ENCODE measurements around the gene CDC42BPA. TPM values are rescaled to one million over a fixed set of nuclear protein-coding genes. Genes with fewer than 3 reads are reported as not detected.
"Not testable (repeated sequence)": the region's sequence is repeated elsewhere in the genome, so short reads cannot be mapped to it uniquely, and the experiment has no call there.

Gene CDC42BPA
- polyA plus RNA-seq, 6 donors from 2014 or later = 0.03 to 0.74 (median 0.48) TPM; not detected in 2

DNA sequence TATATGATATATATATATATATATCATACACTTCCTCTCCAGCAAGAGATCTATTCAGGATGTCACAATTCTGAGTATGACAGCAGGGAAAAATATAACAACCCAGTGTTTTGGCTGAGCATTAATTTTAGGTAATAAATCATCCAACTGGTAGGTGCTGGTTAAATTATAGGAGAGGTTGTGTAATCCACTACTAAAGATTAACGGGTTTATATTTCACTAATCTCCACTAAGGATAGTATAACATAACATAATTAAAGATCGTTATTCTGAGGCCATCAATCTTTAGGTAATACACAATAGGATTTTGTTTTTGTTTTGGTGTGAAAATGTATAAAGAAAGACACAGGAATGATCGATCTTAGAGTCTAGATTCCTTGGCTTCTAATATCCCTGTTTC lies 276.0 kb downstream of the CDC42BPA start:
- H3K4me3 Mint-ChIP-seq = no peak overlapping the region
- DNase-seq (no peak), ATAC-seq (ENCODE audit: low read depth in 2 of 2) (no peak)
- no peak overlapping the region for H3K27ac Mint-ChIP-seq
- no peaks in the 10 kb centered on the region for H3K4me1 Mint-ChIP-seq
- peaks cover 0 to 6% (median 0%) of the 10 kb centered on the region in 7 donors for H3K9me3 Mint-ChIP-seq
- H3K27me3 Mint-ChIP-seq = no peaks in the 10 kb centered on the region
- H3K36me3 Mint-ChIP-seq = peaks cover 0 to 3% of the 10 kb centered on the region in 2 donors

GRCh38 chr1:227038401-227038800 lies 279.9 kb downstream of the CDC42BPA start:
- H3K4me1 Mint-ChIP-seq = no peaks in the 10 kb centered on the region
- H3K36me3 Mint-ChIP-seq = peaks cover 0 to 3% of the 10 kb centered on the region in 2 donors
- no peaks in the 10 kb centered on the region for H3K27me3 Mint-ChIP-seq
- H3K9me3 Mint-ChIP-seq = peaks cover 0 to 6% (median 0%) of the 10 kb centered on the region in 7 donors
- ATAC-seq (ENCODE audit: low read depth in 2 of 2) = no peak
- H3K4me3 Mint-ChIP-seq = no peak overlapping the region
- no peak for DNase-seq
- H3K27ac Mint-ChIP-seq = no peak overlapping the region

- no peaks in the 10 kb centered on the region for H3K4me1 Mint-ChIP-seq
- DNase-seq (no peak), ATAC-seq (ENCODE audit: low read depth in 2 of 2) (no peak)
- H3K27ac Mint-ChIP-seq = peak overlapping the region in 1 of 6 donors; percentile 14
- H3K36me3 Mint-ChIP-seq = peaks cover 0 to 3% of the 10 kb centered on the region in 2 donors
- H3K27me3 Mint-ChIP-seq = no peaks in the 10 kb centered on the region
- H3K9me3 Mint-ChIP-seq = peaks cover 0 to 6% (median 0%) of the 10 kb centered on the region in 7 donors
- no peak overlapping the region for H3K4me3 Mint-ChIP-seq
These were observed 281.2 kb downstream of the CDC42BPA start for GRCh38 chr1:227037121-227037520.

DNA sequence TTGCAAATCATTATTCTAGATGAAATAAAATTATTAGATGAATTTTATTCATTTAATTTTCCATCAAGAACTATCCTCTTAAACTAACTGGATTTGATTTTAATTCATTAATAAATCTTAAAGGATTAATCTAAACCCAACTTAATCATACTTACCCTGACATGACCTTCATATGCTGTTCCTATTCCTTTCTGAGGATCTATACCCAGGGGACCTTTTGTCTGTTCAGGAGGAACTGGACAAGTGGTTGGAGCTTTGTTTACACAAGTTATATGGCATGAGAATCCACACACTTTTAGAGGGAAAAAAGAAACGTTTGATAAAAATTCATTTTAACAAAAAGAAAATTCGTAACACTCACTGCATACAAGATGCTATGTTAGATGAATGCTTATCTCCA lies 283.0 kb downstream of the CDC42BPA start:
- Mint-ChIP-seq H3K9me3 (peaks cover 0 to 6% (median 0%) of the 10 kb centered on the region in 7 donors), H3K4me1 (no peaks in the 10 kb centered on the region), H3K27ac (no peak overlapping the region), H3K27me3 (no peaks in the 10 kb centered on the region), H3K36me3 (peaks cover 0 to 3% of the 10 kb centered on the region in 2 donors), H3K4me3 (no peak overlapping the region)
- DNase-seq = no peak
- ATAC-seq (ENCODE audit: low read depth in 2 of 2) = no peak

DNA sequence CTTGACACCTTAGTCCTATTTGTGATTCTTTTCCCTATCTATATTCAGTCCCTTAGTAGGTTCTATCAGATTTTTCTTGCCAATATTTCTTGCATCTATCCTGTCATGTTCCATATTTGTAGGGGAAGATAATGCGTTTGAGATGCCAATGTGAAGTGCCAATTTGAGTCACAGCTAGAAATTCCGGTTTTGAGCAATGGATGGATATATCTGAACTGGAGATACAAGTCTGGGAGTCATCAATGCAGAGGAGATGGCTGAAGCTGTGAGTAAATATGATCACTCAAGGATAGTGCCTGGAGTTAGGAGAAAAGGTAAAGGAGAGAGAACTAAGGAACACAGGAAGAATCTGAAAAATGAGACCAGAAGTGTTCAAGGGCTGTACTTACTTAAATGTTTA lies 284.4 kb downstream of the CDC42BPA start:
- H3K4me1 Mint-ChIP-seq = no peaks in the 10 kb centered on the region
- peaks cover 0 to 3% of the 10 kb centered on the region in 2 donors for H3K36me3 Mint-ChIP-seq
- no peak overlapping the region for H3K4me3 Mint-ChIP-seq
- DNase-seq (no peak), ATAC-seq (ENCODE audit: low read depth in 2 of 2) (no peak)
- H3K27me3 Mint-ChIP-seq = no peaks in the 10 kb centered on the region
- peak overlapping the region in 1 of 6 donors; percentile 1 for H3K27ac Mint-ChIP-seq
- H3K9me3 Mint-ChIP-seq = peaks cover 0 to 6% (median 0%) of the 10 kb centered on the region in 7 donors

- Mint-ChIP-seq H3K4me1 (no peaks in the 10 kb centered on the region), H3K27me3 (peaks cover 0 to 2% (median 0%) of the 10 kb centered on the region in 3 donors), H3K36me3 (peaks cover 0 to 2% of the 10 kb centered on the region in 2 donors), H3K27ac (peak overlapping the region in 1 of 6 donors; percentile 18), H3K9me3 (peaks cover 0 to under 1% (median 0%) of the 10 kb centered on the region in 7 donors), H3K4me3 (no peak overlapping the region)
- DNase-seq = no peak
- no peak for ATAC-seq (ENCODE audit: low read depth in 2 of 2)
These were observed 285.9 kb downstream of the CDC42BPA start for GRCh38 chr1:227032396-227032795.

- Mint-ChIP-seq H3K36me3 (peaks cover 7 to 9% of the 10 kb centered on the region in 2 donors), H3K27me3 (peaks cover 0 to 11% (median 0%) of the 10 kb centered on the region in 3 donors), H3K9me3 (peaks cover 3 to 12% (median 7%) of the 10 kb centered on the region in 7 donors), H3K4me3 (no peak overlapping the region), H3K27ac (no peak overlapping the region), H3K4me1 (no peaks in the 10 kb centered on the region)
- DNase-seq (no peak), ATAC-seq (ENCODE audit: low read depth in 2 of 2) (no peak)
These were observed 301.3 kb downstream of the CDC42BPA start for GRCh38 chr1:227016990-227017389.

GRCh38 chr1:227010645-227011044 lies 307.6 kb downstream of the CDC42BPA start:
- Mint-ChIP-seq H3K4me1 (no peaks in the 10 kb centered on the region), H3K27me3 (no peaks in the 10 kb centered on the region), H3K27ac (peak overlapping the region in 1 of 6 donors; percentile 76), H3K9me3 (no peaks in the 10 kb centered on the region), H3K4me3 (no peak overlapping the region), H3K36me3 (no peaks in the 10 kb centered on the region)
- ATAC-seq (ENCODE audit: low read depth in 2 of 2) (no peak), DNase-seq (no peak)

DNA sequence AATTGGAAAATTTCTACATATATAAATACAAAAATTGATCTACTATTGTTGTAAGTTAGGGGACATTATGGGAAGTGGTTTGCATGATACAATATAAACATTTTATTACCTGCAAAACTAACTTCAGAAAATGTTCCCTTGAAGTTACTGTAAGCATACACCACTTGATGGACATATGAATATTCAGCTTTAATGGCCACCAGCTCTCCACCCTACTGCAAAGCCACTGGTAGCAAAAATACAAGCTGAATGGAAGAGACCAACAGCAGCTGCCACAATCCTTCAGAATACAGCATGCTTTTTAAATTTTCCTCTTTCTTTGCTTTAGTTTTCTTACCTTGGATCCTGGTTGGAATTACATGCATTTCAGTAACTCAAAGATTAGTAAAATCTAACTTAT lies 308.4 kb downstream of the CDC42BPA start:
- Mint-ChIP-seq H3K4me3 (no peak overlapping the region), H3K36me3 (no peaks in the 10 kb centered on the region), H3K9me3 (no peaks in the 10 kb centered on the region), H3K4me1 (no peaks in the 10 kb centered on the region), H3K27me3 (no peaks in the 10 kb centered on the region), H3K27ac (no peak overlapping the region)
- no peak for ATAC-seq (ENCODE audit: low read depth in 2 of 2)
- DNase-seq = no peak

- Mint-ChIP-seq H3K36me3 (no peaks in the 10 kb centered on the region), H3K9me3 (no peaks in the 10 kb centered on the region), H3K27me3 (no peaks in the 10 kb centered on the region), H3K4me3 (no peak overlapping the region), H3K4me1 (no peaks in the 10 kb centered on the region), H3K27ac (no peak overlapping the region)
- no peak for ATAC-seq (ENCODE audit: low read depth in 2 of 2)
- no peak for DNase-seq
These were observed 312.0 kb downstream of the CDC42BPA start for GRCh38 chr1:227006226-227006796.

GRCh38 chr1:227004796-227005195 lies 313.5 kb downstream of the CDC42BPA start:
- Mint-ChIP-seq H3K4me1 (no peaks in the 10 kb centered on the region), H3K4me3 (no peak overlapping the region), H3K27me3 (no peaks in the 10 kb centered on the region), H3K9me3 (peaks cover 0 to 5% (median 0%) of the 10 kb centered on the region in 7 donors), H3K27ac (peak overlapping the region in 1 of 6 donors; percentile 67), H3K36me3 (no peaks in the 10 kb centered on the region)
- ATAC-seq (ENCODE audit: low read depth in 2 of 2) = no peak
- DNase-seq = no peak

GRCh38 chr1:227003165-227003564 lies 315.1 kb downstream of the CDC42BPA start:
- no peak for DNase-seq
- H3K27me3 Mint-ChIP-seq = no peaks in the 10 kb centered on the region
- H3K4me3 Mint-ChIP-seq = peak overlapping the region in 1 of 8 donors; percentile 68
- no peak overlapping the region for H3K27ac Mint-ChIP-seq
- ATAC-seq (ENCODE audit: low read depth in 2 of 2) = no peak
- peaks cover 0 to 5% (median 0%) of the 10 kb centered on the region in 7 donors for H3K9me3 Mint-ChIP-seq
- H3K36me3 Mint-ChIP-seq = no peaks in the 10 kb centered on the region
- H3K4me1 Mint-ChIP-seq = no peaks in the 10 kb centered on the region

DNA sequence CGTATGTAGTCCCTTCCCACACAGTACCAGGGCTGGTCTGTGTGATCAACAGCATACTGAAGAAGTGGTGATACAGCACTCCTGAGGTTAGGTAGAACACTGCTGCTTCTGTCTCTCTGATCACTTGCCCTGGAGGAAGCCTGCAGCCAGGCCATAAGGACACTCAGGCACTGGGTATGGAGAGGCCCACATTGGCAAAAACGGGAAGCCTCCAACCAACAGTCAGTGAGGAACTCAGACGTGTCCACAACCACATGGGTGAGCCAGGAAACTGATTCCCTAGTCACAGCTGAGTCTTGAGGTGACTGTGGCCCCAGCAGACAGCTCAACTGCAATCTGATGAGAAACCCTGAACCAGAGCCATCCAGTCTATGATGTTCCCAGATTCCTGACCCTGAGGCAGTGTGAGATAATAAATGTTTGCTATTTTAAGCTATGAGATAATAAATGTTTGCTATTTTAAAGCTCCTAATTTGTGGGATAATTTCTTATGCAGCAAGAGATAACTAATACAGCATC lies 315.7 kb downstream of the CDC42BPA start:
- Mint-ChIP-seq H3K27ac (no peak overlapping the region), H3K9me3 (peaks cover 0 to 5% (median 0%) of the 10 kb centered on the region in 7 donors), H3K4me3 (no peak overlapping the region), H3K27me3 (peaks cover 0 to 3% (median 0%) of the 10 kb centered on the region in 3 donors), H3K36me3 (no peaks in the 10 kb centered on the region), H3K4me1 (no peaks in the 10 kb centered on the region)
- DNase-seq (no peak), ATAC-seq (ENCODE audit: low read depth in 2 of 2) (no peak)

GRCh38 chr1:226999579-226999978 lies 318.7 kb downstream of the CDC42BPA start:
- H3K4me1 Mint-ChIP-seq; DNase-seq; H3K27ac Mint-ChIP-seq; H3K27me3 Mint-ChIP-seq; H3K36me3 Mint-ChIP-seq; H3K4me3 Mint-ChIP-seq; H3K9me3 Mint-ChIP-seq; ATAC-seq (ENCODE audit: low read depth in 2 of 2): not testable (repeated sequence)

All from naive B cell (primary cell).